ENCODE results near the gene EGFR. TPM values are rescaled to one million over a fixed set of nuclear protein-coding genes. Genes with fewer than 3 reads are reported as not detected.
A peak's percentile ranks its signal among the peaks of the same experiment; 100 is the strongest.

The EGFR gene
- total RNA-seq, 1 experiment from 2014 or later = 50.0 TPM

DNA sequence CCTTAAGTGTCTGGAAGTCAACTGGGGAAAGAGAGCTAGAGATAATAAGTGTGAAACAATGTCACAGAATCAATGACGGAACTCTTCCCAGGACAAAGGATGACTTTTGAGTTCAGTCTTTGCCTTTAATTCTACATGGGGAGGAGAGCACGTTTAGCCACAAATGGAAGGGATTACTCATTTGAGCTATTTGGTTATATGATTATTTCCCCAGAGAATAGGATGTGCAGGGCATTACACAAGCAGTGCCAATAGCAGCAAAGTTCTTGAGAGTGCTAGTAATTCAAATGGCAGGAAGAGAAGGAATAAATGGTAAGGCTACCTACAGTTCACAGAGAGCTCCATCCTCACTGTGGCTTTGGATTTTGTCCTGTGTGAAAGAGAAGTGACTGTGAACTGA, 6.0 kb downstream of the EGFR start:
- Histone ChIP-seq H3K9me2 (replicated peaks; ENCODE audit: low read length) (no peaks in the 10 kb centered on the region), H3K9me3 (ENCODE audit: low read length) (no peaks in the 10 kb centered on the region), H3K4me2 (ENCODE audit: low read length) (no peak overlapping the region), H3K27ac (ENCODE audit: low read length) (no peak overlapping the region), H2AFZ (ENCODE audit: low read length) (no peak overlapping the region), H3K9ac (ENCODE audit: low read length) (no peak overlapping the region), H3K4me3 (ENCODE audit: low read length) (no peak overlapping the region), H3K36me3 (ENCODE audit: low read depth, low read length) (peaks cover 18% of the 10 kb centered on the region; the same call in 1 of the 2 replicates), H3K27me3 (ENCODE audit: low read length) (no peaks in the 10 kb centered on the region), H3K4me1 (ENCODE audit: insufficient read depth, low read length) (peaks cover 50% of the 10 kb centered on the region), H3K79me2 (ENCODE audit: low read length) (peaks cover 99% of the 10 kb centered on the region), H4K20me1 (ENCODE audit: low read length) (peaks cover 34% of the 10 kb centered on the region), H3F3A (ENCODE audit: low read length, unreplicated experiment) (no peaks in the 10 kb centered on the region)
- ATAC-seq (no peak), DNase-seq (no peak)
- POLR2A ChIA-PET (ENCODE audit: unreplicated experiment) = interaction anchor here (0.6 kb wide), 2 partner anchors 150 to 178 kb away, joined by 3 to 4 read pairs; no protein-coding TSS in a partner anchor
- intact Hi-C loops (cut with micrococcal nuclease) = loop anchor here (5.0 kb wide), 2 partner anchors 147 to 233 kb away; no protein-coding TSS in a partner anchor
- TF ChIP-seq, protein P1, sequence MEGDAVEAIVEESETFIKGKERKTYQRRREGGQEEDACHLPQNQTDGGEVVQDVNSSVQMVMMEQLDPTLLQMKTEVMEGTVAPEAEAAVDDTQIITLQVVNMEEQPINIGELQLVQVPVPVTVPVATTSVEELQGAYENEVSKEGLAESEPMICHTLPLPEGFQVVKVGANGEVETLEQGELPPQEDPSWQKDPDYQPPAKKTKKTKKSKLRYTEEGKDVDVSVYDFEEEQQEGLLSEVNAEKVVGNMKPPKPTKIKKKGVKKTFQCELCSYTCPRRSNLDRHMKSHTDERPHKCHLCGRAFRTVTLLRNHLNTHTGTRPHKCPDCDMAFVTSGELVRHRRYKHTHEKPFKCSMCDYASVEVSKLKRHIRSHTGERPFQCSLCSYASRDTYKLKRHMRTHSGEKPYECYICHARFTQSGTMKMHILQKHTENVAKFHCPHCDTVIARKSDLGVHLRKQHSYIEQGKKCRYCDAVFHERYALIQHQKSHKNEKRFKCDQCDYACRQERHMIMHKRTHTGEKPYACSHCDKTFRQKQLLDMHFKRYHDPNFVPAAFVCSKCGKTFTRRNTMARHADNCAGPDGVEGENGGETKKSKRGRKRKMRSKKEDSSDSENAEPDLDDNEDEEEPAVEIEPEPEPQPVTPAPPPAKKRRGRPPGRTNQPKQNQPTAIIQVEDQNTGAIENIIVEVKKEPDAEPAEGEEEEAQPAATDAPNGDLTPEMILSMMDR (conservative IDR thresholded peaks at IDR 0.05; ENCODE audit: low read depth, low read length) = no peak
- no peak for TF ChIP-seq EZH2 (IDR thresholded peaks at IDR 0.05; ENCODE audit: low read length, unreplicated experiment)
- TF ChIP-seq EZH2phosphoT487 (IDR thresholded peaks at IDR 0.05; ENCODE audit: borderline replicate concordance, low read length) = no peak
- CTCF ChIA-PET = no interaction called here
- BruUV-seq (replicated peaks) = no TSS peak

DNA sequence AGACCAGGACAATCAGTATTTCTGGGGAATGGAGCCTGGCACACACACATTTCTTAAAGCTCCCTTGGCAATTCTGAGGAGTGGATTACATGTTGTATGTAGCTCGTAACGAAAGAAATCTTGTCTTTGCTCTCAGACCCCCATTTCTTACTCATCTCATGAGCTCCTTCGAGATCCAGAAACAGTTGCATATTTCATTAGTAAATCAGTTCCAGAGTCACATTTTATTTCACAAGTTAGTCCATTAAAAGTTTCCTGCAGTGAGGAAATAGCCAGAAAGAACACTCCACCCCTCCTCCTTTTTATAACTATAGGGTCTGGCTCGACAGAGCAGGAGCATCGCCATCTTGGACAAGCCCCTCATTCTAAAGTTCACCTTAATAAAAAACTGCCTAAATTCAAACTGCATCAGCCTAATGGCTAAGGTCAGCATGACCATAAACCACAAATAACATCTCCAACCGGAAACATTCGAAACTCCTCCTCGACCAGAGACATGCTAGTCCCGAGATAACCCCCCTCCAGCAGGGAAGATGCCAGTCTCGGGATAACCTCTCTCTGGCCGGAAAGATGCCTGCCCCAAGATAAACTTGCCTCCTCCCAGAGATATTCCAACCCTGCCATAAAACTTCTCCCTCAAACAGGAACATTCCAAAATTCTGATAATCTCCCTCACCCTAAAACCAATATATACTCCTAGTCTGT, 7.4 kb downstream of the EGFR start:
- H4K20me1 ChIP-seq (ENCODE audit: low read length) = peaks cover 41% of the 10 kb centered on the region
- POLR2A ChIA-PET (ENCODE audit: unreplicated experiment) = interaction anchor here (0.6 kb wide), 1 partner anchor 84 kb away, joined by 3 read pairs; no protein-coding TSS in a partner anchor
- H2AFZ ChIP-seq (ENCODE audit: low read length) = no peak overlapping the region
- H3K9me2 ChIP-seq (replicated peaks; ENCODE audit: low read length) = no peaks in the 10 kb centered on the region
- 0 out of 2 replicates have a peak overlapping the region, but pooled peaks have one; percentile 2 for H3K27ac ChIP-seq (ENCODE audit: low read length)
- H3F3A ChIP-seq (ENCODE audit: low read length, unreplicated experiment) = no peaks in the 10 kb centered on the region
- H3K27me3 ChIP-seq (ENCODE audit: low read length) = no peaks in the 10 kb centered on the region
- ATAC-seq (no peak), DNase-seq (no peak)
- no peak overlapping the region for H3K4me3 ChIP-seq (ENCODE audit: low read length)
- no TSS peak for BruUV-seq (replicated peaks)
- H3K9me3 ChIP-seq (ENCODE audit: low read length) = no peaks in the 10 kb centered on the region
- TF ChIP-seq, protein P1 (conservative IDR thresholded peaks at IDR 0.05; ENCODE audit: low read depth, low read length) = no peak
- TF ChIP-seq EZH2 (IDR thresholded peaks at IDR 0.05; ENCODE audit: low read length, unreplicated experiment) (no peak), EZH2phosphoT487 (IDR thresholded peaks at IDR 0.05; ENCODE audit: borderline replicate concordance, low read length) (no peak)
- H3K4me1 ChIP-seq (ENCODE audit: insufficient read depth, low read length) = peaks cover 58% of the 10 kb centered on the region
- no peak overlapping the region for H3K9ac ChIP-seq (ENCODE audit: low read length)
- CTCF ChIA-PET = interaction anchor here (0.6 kb wide), 1 partner anchor 8 kb away, joined by 4 read pairs; the partner anchor contains the start of gene EGFR
- intact Hi-C loops (cut with micrococcal nuclease) = loop anchor here (5.0 kb wide), 2 partner anchors 149 to 231 kb away; no protein-coding TSS in a partner anchor
- peaks cover 21% of the 10 kb centered on the region for H3K36me3 ChIP-seq (ENCODE audit: low read depth, low read length)
- peaks cover 99% of the 10 kb centered on the region for H3K79me2 ChIP-seq (ENCODE audit: low read length)
- H3K4me2 ChIP-seq (ENCODE audit: low read length) = no peak overlapping the region
